Measurements from ENCODE around the gene ANXA2. TPM values are rescaled to one million over a fixed set of nuclear protein-coding genes. Genes with fewer than 3 reads are reported as not detected.

ANXA2 gene
- total RNA-seq, 2 donors from 2014 or later, result 265 to 341 TPM

- Histone ChIP-seq H3K4me1 (peaks cover 63% of the 10 kb centered on the region), H3K27ac (peak overlapping the region; percentile 37 to 81 (median 56)), H3K36me3 (replicated peaks in 1 of 2; ENCODE audit: insufficient read depth in 1 of 2, low read depth in 2 of 2) (no peaks in the 10 kb centered on the region), H3K27me3 (no peaks in the 10 kb centered on the region), H3K4me3 (no peak overlapping the region), H3K9me3 (no peaks in the 10 kb centered on the region)
- ATAC-seq (peak; percentile 75), DNase-seq (peak; percentile 53 to 79 (median 72))
- TF ChIP-seq POLR2A (IDR thresholded peaks at IDR 0.05) (peak in 1 of 3 donors; percentile 30), CTCF (IDR thresholded peaks at IDR 0.05) (no peak)
- WGBS, 2 donors, result 60 to 68% methylated on average over 18 to 20 of the region's 20 CpGs
- intact Hi-C loops (cut with DNase I), result no loop called here
Measured at GRCh38 chr15:60371175-60372051, 26.4 kb downstream of the ANXA2 start.

DNA sequence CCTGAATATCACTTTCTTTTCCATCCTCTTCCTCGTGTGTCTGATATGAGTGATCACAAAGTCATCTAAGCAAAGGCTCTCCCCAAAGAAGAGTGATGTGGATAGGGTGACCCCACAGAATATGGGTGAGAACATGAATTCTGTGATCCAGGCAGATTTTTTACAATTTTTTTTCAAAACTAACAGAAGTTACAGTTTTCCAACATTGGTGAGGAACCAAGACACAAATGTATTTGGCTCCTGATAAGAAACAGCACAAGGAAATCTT is 27.0 kb downstream of the ANXA2 start:
- DNase-seq (no peak), ATAC-seq (no peak)
- Histone ChIP-seq H3K4me1 (peaks cover 57% of the 10 kb centered on the region), H3K27ac (peak overlapping the region; percentile 16 to 81 (median 56)), H3K9me3 (no peaks in the 10 kb centered on the region), H3K4me3 (no peak overlapping the region), H3K36me3 (replicated peaks in 1 of 2; ENCODE audit: insufficient read depth in 1 of 2, low read depth in 2 of 2) (no peaks in the 10 kb centered on the region), H3K27me3 (no peaks in the 10 kb centered on the region)
- intact Hi-C loops (cut with DNase I), result no loop called here
- WGBS, 2 donors, result 36 to 52% methylated on average over 1 of the region's 1 CpG
- TF ChIP-seq POLR2A (IDR thresholded peaks at IDR 0.05) (no peak), CTCF (IDR thresholded peaks at IDR 0.05) (no peak)

DNA sequence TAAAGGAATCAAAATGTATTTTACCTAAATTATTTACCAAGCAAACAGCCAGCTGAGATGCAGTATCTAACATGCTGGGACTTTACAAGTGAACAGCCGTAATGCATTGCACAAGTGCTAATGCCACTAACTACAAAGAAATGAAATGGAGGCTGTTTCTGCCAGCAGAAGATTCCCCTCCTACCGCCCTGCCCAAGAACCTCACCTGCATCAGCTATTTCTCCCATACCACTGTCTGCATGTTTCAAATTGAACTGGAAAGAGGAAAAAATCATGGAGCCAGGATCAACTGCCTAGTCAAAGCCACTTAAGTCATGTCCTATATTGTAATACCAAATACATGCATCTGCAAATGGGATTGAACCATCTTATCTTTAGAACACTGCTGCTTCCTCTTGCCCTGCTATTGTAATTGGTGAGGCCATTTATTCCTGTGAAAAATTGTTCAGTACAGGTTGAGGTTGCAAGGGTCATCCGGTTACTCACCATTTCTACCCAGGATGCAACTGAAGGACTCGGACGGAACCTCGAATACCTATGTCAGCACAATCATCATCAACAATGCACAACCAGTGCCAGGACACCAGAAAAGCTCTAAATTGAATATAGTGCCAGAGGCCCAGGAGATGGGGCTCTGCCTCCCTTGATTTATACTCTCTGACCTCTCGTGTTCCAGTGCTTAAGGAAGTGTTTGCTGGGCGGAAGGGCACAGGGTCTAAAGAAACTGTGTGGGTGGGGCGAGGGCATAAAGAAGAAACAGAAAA is 27.5 kb downstream of the ANXA2 start:
- Histone ChIP-seq H3K4me3 (no peak overlapping the region), H3K9me3 (no peaks in the 10 kb centered on the region), H3K36me3 (replicated peaks in 1 of 2; ENCODE audit: insufficient read depth in 1 of 2, low read depth in 2 of 2) (no peaks in the 10 kb centered on the region), H3K27me3 (no peaks in the 10 kb centered on the region), H3K4me1 (peaks cover 51% of the 10 kb centered on the region), H3K27ac (peak overlapping the region; percentile 16 to 81 (median 56))
- TF ChIP-seq CTCF (IDR thresholded peaks at IDR 0.05) (no peak), POLR2A (IDR thresholded peaks at IDR 0.05) (no peak)
- intact Hi-C loops (cut with DNase I), result no loop called here
- DNase-seq (no peak), ATAC-seq (no peak)
- 69 to 76% methylated on average over 9 of the region's 9 CpGs for WGBS, 2 donors

- WGBS, 2 donors, result 78 to 80% methylated on average over 5 of the region's 5 CpGs
- peaks cover 45% of the 10 kb centered on the region for H3K4me1 ChIP-seq
- no peaks in the 10 kb centered on the region for H3K36me3 ChIP-seq (replicated peaks in 1 of 2; ENCODE audit: insufficient read depth in 1 of 2, low read depth in 2 of 2)
- H3K4me3 ChIP-seq, result no peak overlapping the region
- H3K27me3 ChIP-seq, result no peaks in the 10 kb centered on the region
- intact Hi-C loops (cut with DNase I), result no loop called here
- H3K9me3 ChIP-seq, result no peaks in the 10 kb centered on the region
- ATAC-seq (no peak), DNase-seq (no peak)
- no peak for TF ChIP-seq POLR2A (IDR thresholded peaks at IDR 0.05)
- TF ChIP-seq CTCF (IDR thresholded peaks at IDR 0.05), result no peak
- peak overlapping the region in 3 of 4 donors; percentile 43 to 81 (median 69) for H3K27ac ChIP-seq
Measured at GRCh38 chr15:60369696-60370095, 28.1 kb downstream of the ANXA2 start.
